ENCODE data around the gene FAAP20. TPM values are rescaled to one million over a fixed set of nuclear protein-coding genes. Genes with fewer than 3 reads are reported as not detected.

The FAAP20 gene
- total RNA-seq (10 to 100 TPM in 1 of 2 donors, 1 to 10 TPM in 1; 5.6 to 11.9 TPM), polyA plus RNA-seq (10 to 100 TPM; 19.6 to 31.5 TPM)

DNA sequence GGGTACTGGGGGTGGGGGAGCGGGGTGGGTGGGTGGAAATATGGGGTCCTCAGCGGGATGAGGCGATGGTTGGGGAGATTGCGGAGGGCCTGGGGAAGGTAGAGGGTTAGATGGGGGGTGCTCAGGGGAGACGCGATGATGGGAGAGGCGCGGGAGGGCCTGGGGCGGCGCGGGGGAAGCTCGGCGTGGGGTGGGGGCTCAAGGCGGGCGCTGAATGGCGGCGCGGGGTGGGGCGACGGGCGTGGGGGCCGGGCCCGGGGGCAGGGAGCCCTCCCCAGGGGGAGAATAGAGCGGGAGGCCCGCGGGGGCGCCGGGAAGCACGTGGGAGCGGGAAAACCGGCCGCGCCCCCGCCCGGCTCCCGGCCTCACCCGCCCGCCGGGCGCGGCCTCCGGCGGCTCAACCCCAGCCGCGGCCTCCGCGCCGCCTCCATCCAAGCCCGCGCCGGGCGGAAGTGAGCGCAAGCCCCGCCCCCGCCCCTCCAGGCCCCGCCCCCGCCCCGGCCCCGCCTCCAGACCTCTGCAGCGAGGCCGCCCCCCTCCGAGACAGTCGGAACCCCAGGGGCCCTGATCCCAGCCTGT lies at the start of gene FAAP20:
Gene FAAP20, minus strand, starts transcription at position 454 of the 579 bp plus-strand sequence. Its CDS starts 23 bp downstream, at position 431.
- no peaks in the 10 kb centered on the region for H3K9me3 ChIP-seq (ENCODE audit: control insufficient read depth in 4 of 4, low read length in 3 of 4)
- H3K9ac ChIP-seq (ENCODE audit: low read depth in 1 of 2, low read length in 2 of 2) = peak within 1 kb of the TSS; percentile 85
- H3K36me3 ChIP-seq (ENCODE audit: control insufficient read depth in 4 of 4, insufficient read depth in 3 of 4, low read depth in 1 of 4, low read length in 3 of 4) = no peaks in the 10 kb centered on the region
- H3K27ac ChIP-seq (ENCODE audit: low read depth in 1 of 2, low read length in 2 of 2) = peak within 1 kb of the TSS; percentile 92 to 93
- H3K4me1 ChIP-seq (ENCODE audit: control insufficient read depth in 4 of 4, insufficient read depth in 4 of 4, low read length in 3 of 4) = peaks cover 11 to 36% (median 25%) of the 10 kb centered on the region in 4 donors
- no peak for TF ChIP-seq SP1 (IDR thresholded peaks at IDR 0.05)
- TF ChIP-seq, protein P1, sequence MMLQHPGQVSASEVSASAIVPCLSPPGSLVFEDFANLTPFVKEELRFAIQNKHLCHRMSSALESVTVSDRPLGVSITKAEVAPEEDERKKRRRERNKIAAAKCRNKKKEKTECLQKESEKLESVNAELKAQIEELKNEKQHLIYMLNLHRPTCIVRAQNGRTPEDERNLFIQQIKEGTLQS (IDR thresholded peaks at IDR 0.05) = no peak
- TF ChIP-seq REST (IDR thresholded peaks at IDR 0.05) = no peak
- no peak for TF ChIP-seq YY1 (IDR thresholded peaks at IDR 0.05)
- no peak for TF ChIP-seq HNF4G (IDR thresholded peaks at IDR 0.05)
- TF ChIP-seq, protein P2, sequence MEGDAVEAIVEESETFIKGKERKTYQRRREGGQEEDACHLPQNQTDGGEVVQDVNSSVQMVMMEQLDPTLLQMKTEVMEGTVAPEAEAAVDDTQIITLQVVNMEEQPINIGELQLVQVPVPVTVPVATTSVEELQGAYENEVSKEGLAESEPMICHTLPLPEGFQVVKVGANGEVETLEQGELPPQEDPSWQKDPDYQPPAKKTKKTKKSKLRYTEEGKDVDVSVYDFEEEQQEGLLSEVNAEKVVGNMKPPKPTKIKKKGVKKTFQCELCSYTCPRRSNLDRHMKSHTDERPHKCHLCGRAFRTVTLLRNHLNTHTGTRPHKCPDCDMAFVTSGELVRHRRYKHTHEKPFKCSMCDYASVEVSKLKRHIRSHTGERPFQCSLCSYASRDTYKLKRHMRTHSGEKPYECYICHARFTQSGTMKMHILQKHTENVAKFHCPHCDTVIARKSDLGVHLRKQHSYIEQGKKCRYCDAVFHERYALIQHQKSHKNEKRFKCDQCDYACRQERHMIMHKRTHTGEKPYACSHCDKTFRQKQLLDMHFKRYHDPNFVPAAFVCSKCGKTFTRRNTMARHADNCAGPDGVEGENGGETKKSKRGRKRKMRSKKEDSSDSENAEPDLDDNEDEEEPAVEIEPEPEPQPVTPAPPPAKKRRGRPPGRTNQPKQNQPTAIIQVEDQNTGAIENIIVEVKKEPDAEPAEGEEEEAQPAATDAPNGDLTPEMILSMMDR (IDR thresholded peaks at IDR 0.05; ENCODE audit: low read depth, low read length, missing input control) = no peak
- no peak for TF ChIP-seq HNF4A (conservative IDR thresholded peaks at IDR 0.05)
- TF ChIP-seq EGR1 (IDR thresholded peaks at IDR 0.05; ENCODE audit: low read depth in 2 of 2) = no peak
- no peak for TF ChIP-seq GABPA (IDR thresholded peaks at IDR 0.05 in 1 of 2, conservative IDR thresholded peaks at IDR 0.05 in 1 of 2)
- TF ChIP-seq JUND (IDR thresholded peaks at IDR 0.05) = no peak
- DNase-seq (ENCODE audit: low spot score) = peak; percentile 95
- peak within 1 kb of the TSS; percentile 35 to 83 (median 70) for H3K4me3 ChIP-seq (ENCODE audit: low read depth in 1 of 3, low read length in 3 of 3)
- 1% methylated on average over 63 of the region's 63 CpGs for WGBS
- no peaks in the 10 kb centered on the region for H3K27me3 ChIP-seq (ENCODE audit: control insufficient read depth in 4 of 4, insufficient read depth in 4 of 4, low read length in 3 of 4)

- Histone ChIP-seq H3K4me3 (ENCODE audit: low read depth in 1 of 3, low read length in 3 of 3) (no peak overlapping the region), H3K9me3 (ENCODE audit: control insufficient read depth in 4 of 4, low read length in 3 of 4) (no peaks in the 10 kb centered on the region), H3K9ac (ENCODE audit: low read depth in 1 of 2, low read length in 2 of 2) (no peak overlapping the region), H3K27ac (ENCODE audit: low read depth in 1 of 2, low read length in 2 of 2) (peak overlapping the region; percentile 55 to 86), H3K36me3 (ENCODE audit: control insufficient read depth in 4 of 4, insufficient read depth in 3 of 4, low read depth in 1 of 4, low read length in 3 of 4) (no peaks in the 10 kb centered on the region), H3K27me3 (ENCODE audit: control insufficient read depth in 4 of 4, insufficient read depth in 4 of 4, low read length in 3 of 4) (no peaks in the 10 kb centered on the region), H3K4me1 (ENCODE audit: control insufficient read depth in 4 of 4, insufficient read depth in 4 of 4, low read length in 3 of 4) (peaks cover 36 to 79% (median 64%) of the 10 kb centered on the region in 4 donors)
- DNase-seq (ENCODE audit: low spot score) = no peak
- peak in 1 of 2 donors; percentile 33 for TF ChIP-seq RXRA (IDR thresholded peaks at IDR 0.05)
- TF ChIP-seq, protein P1 (IDR thresholded peaks at IDR 0.05) = no peak
- TF ChIP-seq EGR1 (IDR thresholded peaks at IDR 0.05; ENCODE audit: low read depth in 2 of 2) = no peak
- 77% methylated on average over 33 of the region's 33 CpGs for WGBS
Observed at GRCh38 chr1:2242814-2243725, 48.5 kb upstream of the FAAP20 start.
